Activated gamma-delta T cell treated with anti-CD3 and anti-CD28 coated beads, Interleukin-2, amount 50 U/mL, for 16 hours (primary cell): Measurements from ENCODE around the gene MYZAP.
A peak's percentile ranks its signal among the peaks of the same experiment; 100 is the strongest.

ENCODE experiments used
- DNase-seq: peaks from one replicate; pipeline ENCODE4 v3.0.0-alpha.2; 2020; ENCODE audit warnings: low read depth

The MYZAP gene

GRCh38 chr15:57697588-57697987, 105.9 kb downstream of the MYZAP start:
- no peak for DNase-seq

- DNase-seq: no peak
Observed at GRCh38 chr15:57698243-57698642, 106.5 kb downstream of the MYZAP start.

- no peak for DNase-seq
Observed at GRCh38 chr15:57698991-57699390, 107.3 kb downstream of the MYZAP start.

- no peak for DNase-seq
Observed at GRCh38 chr15:57703387-57703786, 111.7 kb downstream of the MYZAP start.

GRCh38 chr15:57704441-57704840, 112.7 kb downstream of the MYZAP start:
- no peak for DNase-seq

- no peak for DNase-seq
Observed at GRCh38 chr15:57705746-57706404, 114.2 kb downstream of the MYZAP start.

GRCh38 chr15:57706405-57707209, 114.9 kb downstream of the MYZAP start, which contains the start of gene POLR2M:
TSS of gene POLR2M (plus strand) at chr15:57706714. CDS start at chr15:57706843, 129 bp downstream.
- DNase-seq: peak; percentile 83

- no peak for DNase-seq
Observed at GRCh38 chr15:57708047-57708446, 116.3 kb downstream of the MYZAP start.

GRCh38 chr15:57718309-57718708, 126.6 kb downstream of the MYZAP start:
- DNase-seq: no peak

- no peak for DNase-seq
Observed at GRCh38 chr15:57720867-57721266, 129.2 kb downstream of the MYZAP start.

GRCh38 chr15:57726411-57726810, 134.7 kb downstream of the MYZAP start:
- no peak for DNase-seq

- DNase-seq: no peak
Observed at GRCh38 chr15:57727031-57727430, 135.3 kb downstream of the MYZAP start.

- DNase-seq: no peak
Observed at GRCh38 chr15:57728436-57728835, 136.7 kb downstream of the MYZAP start.

GRCh38 chr15:57730876-57731275, 139.2 kb downstream of the MYZAP start:
- DNase-seq: no peak

- DNase-seq: no peak
Observed at GRCh38 chr15:57731530-57732103, 139.9 kb downstream of the MYZAP start.

- peak; percentile 21 for DNase-seq
Observed at GRCh38 chr15:57732526-57733331, 141.0 kb downstream of the MYZAP start.

- DNase-seq: no peak
Observed at GRCh38 chr15:57734860-57735259, 143.2 kb downstream of the MYZAP start.
